ENCODE results near the gene CBX8.

DNA sequence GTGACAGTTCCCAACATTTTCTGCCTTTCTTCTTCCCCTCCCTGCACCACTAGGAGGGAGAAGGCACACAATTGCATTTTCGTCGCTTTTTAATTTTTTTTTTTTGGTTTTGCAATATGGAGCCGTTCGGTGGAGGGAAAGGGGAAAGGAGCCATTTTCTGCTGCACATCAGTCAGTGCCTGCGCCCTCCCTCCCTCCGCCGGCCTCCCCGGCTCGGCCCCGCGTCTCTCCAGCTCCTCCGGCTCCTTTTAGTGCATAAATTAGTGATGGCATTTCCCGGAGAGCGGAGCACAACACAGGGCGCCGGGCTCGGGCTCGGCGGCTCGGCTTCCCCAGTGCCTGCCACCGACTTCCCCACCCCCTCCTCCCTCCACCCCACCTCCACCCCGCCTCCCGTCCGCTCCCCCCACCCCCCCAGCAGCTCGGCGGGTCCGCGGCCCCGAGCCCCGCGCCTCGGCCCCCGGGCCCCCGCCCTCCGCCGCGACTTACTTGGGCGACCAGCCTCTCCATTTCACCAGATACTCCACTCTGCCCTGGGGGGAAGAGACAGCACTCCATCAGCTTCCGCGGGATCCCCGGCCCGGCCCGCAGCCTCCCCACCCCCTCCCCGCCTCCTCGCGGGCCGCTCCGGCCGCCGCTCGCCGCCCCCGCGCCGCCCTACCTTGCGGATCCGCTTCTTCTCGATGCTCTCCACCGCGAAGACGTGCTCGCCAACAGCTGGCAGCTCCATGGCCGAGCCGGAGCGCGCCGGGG, 41.8 kb upstream of the CBX8 start:
- no peak for TF ChIP-seq CTCF (IDR thresholded peaks at IDR 0.05 in 8 of 11, conservative IDR thresholded peaks at IDR 0.05 in 3 of 11)
- TF ChIP-seq POLR2A (IDR thresholded peaks at IDR 0.05): no peak
- peak in 2 of 3 donors; percentile 57 to 73 for TF ChIP-seq POLR2AphosphoS5 (IDR thresholded peaks at IDR 0.05)

Data from spleen (tissue), 7 donors.